GM18907 (cell line): Measurements from ENCODE around the gene MRPL30.
"Not testable (repeated sequence)": the region's sequence is repeated elsewhere in the genome, so short reads cannot be mapped to it uniquely, and the experiment has no call there.

Experiments used
- ATAC-seq: cut with Tn5 transposase; IDR thresholded peaks from one replicate; pipeline ENCODE4 v1.9.1; 2021; ENCODE audit warnings: mild to moderate bottlenecking, moderate library complexity; ENCODE audit not compliant: unreplicated experiment

Gene MRPL30

GRCh38 chr2:99180755-99181623, at the start of gene MRPL30, which contains the start of gene MITD1:
Gene MRPL30 (plus strand): TSS chr2:99181184. CDS start chr2:99186204, 5,020 bp downstream.
Gene MITD1 (minus strand): TSS chr2:99181058. CDS start chr2:99180981, 77 bp downstream.
- peak; percentile 88 for ATAC-seq

- not testable (repeated sequence) for ATAC-seq
Observed at GRCh38 chr2:99135044-99135556, 45.9 kb upstream of the MRPL30 start.

- no peak for ATAC-seq
Observed at GRCh38 chr2:99139003-99139402, 42.0 kb upstream of the MRPL30 start.

GRCh38 chr2:99140056-99140859, 40.7 kb upstream of the MRPL30 start:
- ATAC-seq: no peak

GRCh38 chr2:99140860-99141109, 40.2 kb upstream of the MRPL30 start:
- peak; percentile 46 for ATAC-seq

GRCh38 chr2:99141110-99142108, 39.6 kb upstream of the MRPL30 start, which contains the start of gene C2orf15:
Gene C2orf15 (plus strand): TSS chr2:99141707. CDS start chr2:99150559, 8,852 bp downstream.
- peak; percentile 92 for ATAC-seq

- ATAC-seq: no peak
Observed at GRCh38 chr2:99150706-99151105, 30.3 kb upstream of the MRPL30 start.

- ATAC-seq: no peak
Observed at GRCh38 chr2:99152199-99152895, 28.6 kb upstream of the MRPL30 start.

GRCh38 chr2:99153921-99154604, 26.9 kb upstream of the MRPL30 start:
- ATAC-seq: no peak

GRCh38 chr2:99154643-99155536, 26.1 kb upstream of the MRPL30 start, which contains the start of the genes LIPT1 and TSGA10:
Gene LIPT1 (plus strand): TSS chr2:99154967. CDS start chr2:99161958, 6,991 bp downstream.
Gene TSGA10 (minus strand): TSS chr2:99154942. CDS start chr2:99109439, 45,503 bp downstream.
- ATAC-seq: peak; percentile 95

GRCh38 chr2:99156891-99157290, 24.1 kb upstream of the MRPL30 start:
- no peak for ATAC-seq

- ATAC-seq: no peak
Observed at GRCh38 chr2:99158599-99158998, 22.4 kb upstream of the MRPL30 start.

GRCh38 chr2:99159594-99159993, 21.4 kb upstream of the MRPL30 start:
- no peak for ATAC-seq

- no peak for ATAC-seq
Observed at GRCh38 chr2:99166218-99166617, 14.8 kb upstream of the MRPL30 start.

GRCh38 chr2:99169534-99169933, 11.4 kb upstream of the MRPL30 start:
- ATAC-seq: peak; percentile 54

GRCh38 chr2:99171377-99172140, 9.4 kb upstream of the MRPL30 start:
- no peak for ATAC-seq

GRCh38 chr2:99181624-99182000, 628 bp downstream of the MRPL30 start:
- no peak for ATAC-seq
